Transverse colon (tissue), 4 donors: ENCODE measurements around the gene GPC6.

Source experiments
- CTCF ChIP-seq, 5 experiments: fragments of 200-600 bp in 3 of 5; fragments of 450-650 bp in 2 of 5; sonication (generic) in 3 of 5; IDR thresholded peaks; 1 replicate in 2 of 5; 2 replicates in 3 of 5; pipeline ENCODE4 v1.5.1; 2016 to 2017; ENCODE audit warnings: antibody characterized with exemption in 5 of 5, inconsistent platforms in 3 of 5, mild to moderate bottlenecking in 2 of 5, moderate library complexity in 1 of 5
- EP300 ChIP-seq: sonication (generic); formaldehyde crosslinking; IDR thresholded peaks from one replicate; pipeline ENCODE4 v1.6.1; 2017; ENCODE audit warnings: antibody characterized with exemption, low read depth
- POLR2A ChIP-seq: fragments of 450-650 bp; IDR thresholded peaks from one replicate; pipeline ENCODE4 v1.6.1; 2016; ENCODE audit warnings: antibody characterized with exemption, mild to moderate bottlenecking, moderate library complexity
- POLR2AphosphoS5 ChIP-seq, 3 donors: sonication (generic); formaldehyde crosslinking; IDR thresholded peaks; one replicate each; pipeline ENCODE4 v1.6.1; 2016; ENCODE audit warnings: antibody characterized with exemption in 3 of 3

- no peak for TF ChIP-seq CTCF (IDR thresholded peaks at IDR 0.05)
- no peak for TF ChIP-seq POLR2A
- no peak for TF ChIP-seq EP300
- no peak for TF ChIP-seq POLR2AphosphoS5 (IDR thresholded peaks at IDR 0.05)
These were observed 985.6 kb downstream of the GPC6 start for GRCh38 chr13:94212196-94212595.
